ENCODE data around the gene FAM76B. TPM values are rescaled to one million over a fixed set of nuclear protein-coding genes. Genes with fewer than 3 reads are reported as not detected.

FAM76B gene
- total RNA-seq, 2 donors from 2014 or later: 21.6 to 49.3 TPM

GRCh38 chr11:95780544-95780943 is 9.0 kb downstream of the FAM76B start:
- no peak overlapping the region for H3K4me3 ChIP-seq
- H3K9me3 ChIP-seq: no peaks in the 10 kb centered on the region
- no peak for TF ChIP-seq CTCF (IDR thresholded peaks at IDR 0.05)
- DNase-seq (ENCODE audit: low spot score) (no peak), ATAC-seq (ENCODE audit: insufficient number of reproducible peaks, low FRiP score, low read depth) (no peak)
- H3K27ac ChIP-seq: no peak overlapping the region
- H3K4me1 ChIP-seq (ENCODE audit: control insufficient read depth in 1 of 2, low read depth in 2 of 2): no peaks in the 10 kb centered on the region
- no peaks in the 10 kb centered on the region for H3K27me3 ChIP-seq (replicated peaks; ENCODE audit: insufficient read depth)
- peaks cover 34% of the 10 kb centered on the region for H3K36me3 ChIP-seq

- TF ChIP-seq CTCF (IDR thresholded peaks at IDR 0.05): no peak
- Histone ChIP-seq H3K36me3 (peaks cover 29% of the 10 kb centered on the region), H3K27me3 (replicated peaks; ENCODE audit: insufficient read depth) (no peaks in the 10 kb centered on the region), H3K9me3 (no peaks in the 10 kb centered on the region), H3K4me3 (no peak overlapping the region), H3K27ac (no peak overlapping the region), H3K4me1 (ENCODE audit: control insufficient read depth in 1 of 2, low read depth in 2 of 2) (no peaks in the 10 kb centered on the region)
- DNase-seq (ENCODE audit: low spot score): no peak
- ATAC-seq (ENCODE audit: insufficient number of reproducible peaks, low FRiP score, low read depth): no peak
Observed at GRCh38 chr11:95778699-95779098, 10.9 kb downstream of the FAM76B start.

- ATAC-seq (ENCODE audit: insufficient number of reproducible peaks, low FRiP score, low read depth): no peak
- no peak for DNase-seq (ENCODE audit: low spot score)
- H3K27ac ChIP-seq: no peak overlapping the region
- H3K4me3 ChIP-seq: no peak overlapping the region
- peaks cover 19% of the 10 kb centered on the region for H3K36me3 ChIP-seq
- no peaks in the 10 kb centered on the region for H3K9me3 ChIP-seq
- TF ChIP-seq CTCF (IDR thresholded peaks at IDR 0.05): no peak
- no peaks in the 10 kb centered on the region for H3K4me1 ChIP-seq (ENCODE audit: control insufficient read depth in 1 of 2, low read depth in 2 of 2)
- H3K27me3 ChIP-seq (replicated peaks; ENCODE audit: insufficient read depth): no peaks in the 10 kb centered on the region
Observed at GRCh38 chr11:95776859-95777258, 12.7 kb downstream of the FAM76B start.

GRCh38 chr11:95768521-95768920 is 21.1 kb downstream of the FAM76B start:
- no peaks in the 10 kb centered on the region for H3K9me3 ChIP-seq
- H3K36me3 ChIP-seq: peaks cover 3% of the 10 kb centered on the region
- H3K4me3 ChIP-seq: no peak overlapping the region
- no peak overlapping the region for H3K27ac ChIP-seq
- ATAC-seq (ENCODE audit: insufficient number of reproducible peaks, low FRiP score, low read depth) (no peak), DNase-seq (ENCODE audit: low spot score) (no peak)
- TF ChIP-seq CTCF (IDR thresholded peaks at IDR 0.05): no peak
- H3K27me3 ChIP-seq (replicated peaks; ENCODE audit: insufficient read depth): no peaks in the 10 kb centered on the region
- H3K4me1 ChIP-seq (ENCODE audit: control insufficient read depth in 1 of 2, low read depth in 2 of 2): no peaks in the 10 kb centered on the region

GRCh38 chr11:95767498-95767897 is 22.1 kb downstream of the FAM76B start:
- no peaks in the 10 kb centered on the region for H3K9me3 ChIP-seq
- TF ChIP-seq CTCF (IDR thresholded peaks at IDR 0.05): no peak
- no peak overlapping the region for H3K4me3 ChIP-seq
- H3K27ac ChIP-seq: no peak overlapping the region
- no peaks in the 10 kb centered on the region for H3K4me1 ChIP-seq (ENCODE audit: control insufficient read depth in 1 of 2, low read depth in 2 of 2)
- no peaks in the 10 kb centered on the region for H3K27me3 ChIP-seq (replicated peaks; ENCODE audit: insufficient read depth)
- no peak for ATAC-seq (ENCODE audit: insufficient number of reproducible peaks, low FRiP score, low read depth)
- peaks cover 1% of the 10 kb centered on the region for H3K36me3 ChIP-seq
- DNase-seq (ENCODE audit: low spot score): no peak
